ENCODE data around the gene LRCH4.

DNA sequence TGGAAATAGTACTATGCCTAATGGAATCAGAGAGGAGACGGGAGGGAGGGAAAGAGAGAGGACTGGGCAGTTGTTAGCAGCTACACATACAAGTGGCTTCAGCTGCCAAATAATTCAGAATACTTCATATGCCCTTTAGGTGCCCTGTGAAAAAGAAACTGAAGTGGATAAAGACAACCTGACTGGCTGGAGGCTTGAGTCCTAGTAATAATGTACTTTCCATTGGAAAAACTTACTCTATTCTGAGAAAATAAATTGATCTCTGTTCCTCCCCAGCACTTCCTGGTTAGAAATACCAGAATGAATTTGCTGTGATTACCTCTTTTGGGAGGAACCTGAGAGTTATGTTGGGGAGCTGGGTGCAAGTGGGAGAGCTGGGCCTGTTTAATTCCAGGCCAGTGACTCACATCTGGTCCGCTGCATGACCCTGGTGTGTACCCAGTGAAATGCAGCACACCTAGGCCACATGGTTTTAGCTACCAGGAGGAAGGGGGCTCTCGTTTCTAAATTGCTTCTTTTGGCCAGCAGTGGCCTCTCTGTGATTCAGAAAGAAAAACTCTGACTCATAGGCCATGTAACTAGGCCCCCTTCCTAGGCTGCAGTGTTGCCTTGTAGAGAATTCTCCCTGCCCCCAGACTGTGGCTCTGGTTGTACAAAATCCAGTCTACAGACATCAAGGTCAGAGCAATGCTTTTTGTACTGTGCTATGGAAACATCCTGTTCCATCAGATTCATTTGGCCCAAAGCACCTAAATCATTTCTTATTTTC, 40.4 kb downstream of the LRCH4 start:
- TF ChIP-seq, protein P1, sequence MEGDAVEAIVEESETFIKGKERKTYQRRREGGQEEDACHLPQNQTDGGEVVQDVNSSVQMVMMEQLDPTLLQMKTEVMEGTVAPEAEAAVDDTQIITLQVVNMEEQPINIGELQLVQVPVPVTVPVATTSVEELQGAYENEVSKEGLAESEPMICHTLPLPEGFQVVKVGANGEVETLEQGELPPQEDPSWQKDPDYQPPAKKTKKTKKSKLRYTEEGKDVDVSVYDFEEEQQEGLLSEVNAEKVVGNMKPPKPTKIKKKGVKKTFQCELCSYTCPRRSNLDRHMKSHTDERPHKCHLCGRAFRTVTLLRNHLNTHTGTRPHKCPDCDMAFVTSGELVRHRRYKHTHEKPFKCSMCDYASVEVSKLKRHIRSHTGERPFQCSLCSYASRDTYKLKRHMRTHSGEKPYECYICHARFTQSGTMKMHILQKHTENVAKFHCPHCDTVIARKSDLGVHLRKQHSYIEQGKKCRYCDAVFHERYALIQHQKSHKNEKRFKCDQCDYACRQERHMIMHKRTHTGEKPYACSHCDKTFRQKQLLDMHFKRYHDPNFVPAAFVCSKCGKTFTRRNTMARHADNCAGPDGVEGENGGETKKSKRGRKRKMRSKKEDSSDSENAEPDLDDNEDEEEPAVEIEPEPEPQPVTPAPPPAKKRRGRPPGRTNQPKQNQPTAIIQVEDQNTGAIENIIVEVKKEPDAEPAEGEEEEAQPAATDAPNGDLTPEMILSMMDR (IDR thresholded peaks at IDR 0.05), result no peak
- TF ChIP-seq ZFX (IDR thresholded peaks at IDR 0.05; ENCODE audit: borderline replicate concordance), result no peak
